HG03060 (cell line): Measurements from ENCODE around the gene PGM3.
"Not testable (repeated sequence)": the region's sequence is repeated elsewhere in the genome, so short reads cannot be mapped to it uniquely, and the experiment has no call there.

Experiments
- ATAC-seq: cut with Tn5 transposase; IDR thresholded peaks from one replicate; pipeline ENCODE4 v1.9.1; 2021; ENCODE audit warnings: low read depth, moderate number of reproducible peaks; ENCODE audit not compliant: unreplicated experiment

PGM3 gene, protein sequence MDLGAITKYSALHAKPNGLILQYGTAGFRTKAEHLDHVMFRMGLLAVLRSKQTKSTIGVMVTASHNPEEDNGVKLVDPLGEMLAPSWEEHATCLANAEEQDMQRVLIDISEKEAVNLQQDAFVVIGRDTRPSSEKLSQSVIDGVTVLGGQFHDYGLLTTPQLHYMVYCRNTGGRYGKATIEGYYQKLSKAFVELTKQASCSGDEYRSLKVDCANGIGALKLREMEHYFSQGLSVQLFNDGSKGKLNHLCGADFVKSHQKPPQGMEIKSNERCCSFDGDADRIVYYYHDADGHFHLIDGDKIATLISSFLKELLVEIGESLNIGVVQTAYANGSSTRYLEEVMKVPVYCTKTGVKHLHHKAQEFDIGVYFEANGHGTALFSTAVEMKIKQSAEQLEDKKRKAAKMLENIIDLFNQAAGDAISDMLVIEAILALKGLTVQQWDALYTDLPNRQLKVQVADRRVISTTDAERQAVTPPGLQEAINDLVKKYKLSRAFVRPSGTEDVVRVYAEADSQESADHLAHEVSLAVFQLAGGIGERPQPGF

GRCh38 chr6:83192871-83193746 is at the start of gene PGM3, which contains the start of gene RWDD2A:
PGM3 (minus strand) TSS chr6:83193265; CDS start chr6:83191012, 2,253 bp downstream.
RWDD2A (plus strand) TSS chr6:83193357; CDS start chr6:83194452, 1,095 bp downstream.
- peak; percentile 94 for ATAC-seq

DNA sequence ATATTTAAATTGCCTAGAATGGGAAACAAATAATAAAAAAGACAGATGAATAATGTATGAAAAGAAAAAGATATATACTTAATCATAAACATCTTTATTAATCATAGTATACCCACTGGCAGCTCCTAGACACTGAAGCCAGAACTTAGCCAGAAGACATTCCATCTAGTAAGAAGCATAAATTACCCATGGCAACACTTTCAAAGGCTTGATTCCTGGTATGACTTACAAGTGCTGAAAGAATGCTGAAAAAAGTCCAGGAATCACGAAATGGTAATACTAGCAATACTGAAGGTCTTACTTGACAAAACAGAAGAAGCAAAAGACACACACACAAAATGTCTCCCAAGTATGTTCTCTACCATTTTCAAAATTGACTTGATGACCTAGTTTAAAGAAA is 38.1 kb upstream of the PGM3 start:
- ATAC-seq, result no peak

GRCh38 chr6:83226517-83226916 is 33.5 kb upstream of the PGM3 start:
- no peak for ATAC-seq

- no peak for ATAC-seq
These were observed 28.9 kb upstream of the PGM3 start for GRCh38 chr6:83221889-83222479.

- ATAC-seq, result no peak
These were observed 28.2 kb upstream of the PGM3 start for GRCh38 chr6:83221276-83221675.

- no peak for ATAC-seq
These were observed 27.1 kb upstream of the PGM3 start for GRCh38 chr6:83220121-83220520.

DNA sequence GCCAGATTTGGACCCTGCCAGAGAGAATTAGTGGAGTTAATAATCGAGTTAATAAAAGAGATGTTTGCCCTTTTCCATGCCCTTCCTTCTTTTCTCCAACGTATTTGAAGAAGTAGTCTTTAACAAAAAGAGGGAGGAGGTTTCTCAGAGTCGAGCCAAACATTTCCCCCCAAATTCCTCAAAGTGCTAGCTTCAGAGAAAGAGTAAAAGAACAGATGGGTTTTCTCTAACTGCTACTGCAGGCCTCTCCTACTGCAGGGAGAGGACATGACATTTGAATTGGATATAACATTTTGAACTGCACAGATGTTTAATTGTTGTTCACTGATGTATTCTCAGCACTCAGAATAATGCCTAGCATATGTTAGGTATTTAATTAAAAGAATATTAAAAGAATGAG is 25.6 kb upstream of the PGM3 start:
- no peak for ATAC-seq

GRCh38 chr6:83216806-83217205 is 23.7 kb upstream of the PGM3 start:
- no peak for ATAC-seq

DNA sequence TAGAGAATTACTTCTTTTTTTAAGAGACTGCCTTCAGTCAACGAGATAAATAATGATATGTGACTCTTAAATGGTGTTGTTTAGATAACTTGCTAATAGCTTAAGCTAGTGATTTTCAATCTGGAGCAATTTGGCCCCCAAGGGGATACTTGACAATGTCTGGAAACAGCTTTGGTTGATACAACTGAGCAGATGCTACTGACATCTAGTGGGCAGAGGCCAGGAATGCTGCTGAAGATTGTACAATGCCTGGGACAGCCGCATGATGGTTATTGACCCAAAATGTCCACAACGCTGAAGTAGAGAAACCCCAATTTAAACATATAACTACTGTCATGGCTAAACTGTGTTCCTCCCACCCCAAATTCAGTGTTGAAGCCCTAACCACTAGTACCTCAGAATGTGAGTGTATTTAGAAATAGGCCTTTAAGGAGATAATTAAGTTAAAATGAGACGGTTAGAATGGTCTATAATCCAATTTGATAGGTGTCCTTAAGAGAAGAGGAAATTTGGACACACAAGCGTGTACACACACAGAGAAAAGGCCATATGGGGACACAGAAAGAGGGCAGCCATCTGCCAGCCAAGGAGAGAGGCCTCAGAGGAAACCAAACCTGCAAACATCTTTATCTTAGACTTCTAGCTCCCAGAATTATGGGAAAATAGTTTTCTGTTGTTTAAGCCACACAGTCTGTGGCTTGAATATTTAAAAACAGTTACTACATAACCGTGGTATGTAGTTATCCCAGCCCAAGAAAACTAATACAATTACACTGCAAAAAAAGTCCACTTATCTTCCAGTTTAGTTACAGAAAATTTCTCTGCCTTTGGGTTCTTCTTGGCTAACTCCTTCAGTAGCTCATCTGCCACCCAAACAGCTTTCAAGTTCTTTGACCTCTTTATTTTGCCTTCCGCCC is 22.3 kb upstream of the PGM3 start:
- peak; percentile 97 for ATAC-seq

DNA sequence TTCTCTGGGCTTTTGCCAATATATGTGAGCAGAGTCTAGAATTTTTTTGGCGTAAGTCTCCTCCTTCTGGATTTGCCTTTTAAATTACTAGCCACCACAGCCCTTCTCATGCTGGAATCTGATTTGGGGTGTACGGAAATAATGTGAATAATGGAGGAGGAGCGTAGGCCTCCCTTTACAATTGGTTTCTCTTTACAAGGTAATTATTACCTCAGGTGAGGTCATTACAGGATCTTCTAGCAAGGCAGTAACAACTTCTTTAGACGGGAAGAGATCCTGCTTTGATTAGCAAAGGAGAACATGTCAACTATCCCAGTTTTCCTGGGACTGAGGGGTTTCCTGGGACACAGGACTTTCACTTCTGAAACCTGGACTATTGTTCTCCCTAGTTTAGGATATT is 9.0 kb upstream of the PGM3 start:
- no peak for ATAC-seq

GRCh38 chr6:83199863-83200225 is 6.8 kb upstream of the PGM3 start:
- no peak for ATAC-seq

DNA sequence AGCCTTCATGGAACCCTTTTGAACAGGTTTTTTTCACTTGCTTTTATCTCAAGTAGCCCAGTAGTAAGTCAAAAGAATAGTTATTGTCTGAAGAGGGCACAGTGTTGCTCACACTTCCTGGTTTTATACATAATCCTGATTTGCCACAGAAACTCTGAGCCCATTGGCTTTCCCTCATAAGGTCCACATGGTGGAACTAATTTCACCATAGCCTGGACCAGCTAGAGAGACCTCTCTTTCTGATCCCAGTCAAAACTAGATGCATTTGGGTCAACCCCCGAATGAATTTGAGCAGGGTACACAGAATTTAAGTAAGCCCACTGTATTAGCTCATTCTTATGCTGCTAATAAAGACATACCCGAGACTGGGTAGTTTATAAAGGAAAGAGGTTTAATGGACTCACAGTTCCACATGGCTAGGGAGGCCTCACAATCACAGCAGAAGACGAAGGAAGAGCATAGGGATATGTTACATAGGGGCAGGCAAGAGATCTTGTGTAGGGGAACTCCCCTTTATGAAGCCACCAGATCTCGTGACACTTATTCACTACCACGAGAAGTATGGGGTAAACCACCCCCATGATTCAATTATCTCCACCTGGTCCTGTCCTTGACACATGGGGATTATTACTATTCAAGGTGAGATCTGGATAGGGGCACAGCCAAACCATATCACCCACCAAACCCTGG is 6.3 kb upstream of the PGM3 start:
- no peak for ATAC-seq

GRCh38 chr6:83198486-83199172 is 5.6 kb upstream of the PGM3 start:
- ATAC-seq, result no peak

DNA sequence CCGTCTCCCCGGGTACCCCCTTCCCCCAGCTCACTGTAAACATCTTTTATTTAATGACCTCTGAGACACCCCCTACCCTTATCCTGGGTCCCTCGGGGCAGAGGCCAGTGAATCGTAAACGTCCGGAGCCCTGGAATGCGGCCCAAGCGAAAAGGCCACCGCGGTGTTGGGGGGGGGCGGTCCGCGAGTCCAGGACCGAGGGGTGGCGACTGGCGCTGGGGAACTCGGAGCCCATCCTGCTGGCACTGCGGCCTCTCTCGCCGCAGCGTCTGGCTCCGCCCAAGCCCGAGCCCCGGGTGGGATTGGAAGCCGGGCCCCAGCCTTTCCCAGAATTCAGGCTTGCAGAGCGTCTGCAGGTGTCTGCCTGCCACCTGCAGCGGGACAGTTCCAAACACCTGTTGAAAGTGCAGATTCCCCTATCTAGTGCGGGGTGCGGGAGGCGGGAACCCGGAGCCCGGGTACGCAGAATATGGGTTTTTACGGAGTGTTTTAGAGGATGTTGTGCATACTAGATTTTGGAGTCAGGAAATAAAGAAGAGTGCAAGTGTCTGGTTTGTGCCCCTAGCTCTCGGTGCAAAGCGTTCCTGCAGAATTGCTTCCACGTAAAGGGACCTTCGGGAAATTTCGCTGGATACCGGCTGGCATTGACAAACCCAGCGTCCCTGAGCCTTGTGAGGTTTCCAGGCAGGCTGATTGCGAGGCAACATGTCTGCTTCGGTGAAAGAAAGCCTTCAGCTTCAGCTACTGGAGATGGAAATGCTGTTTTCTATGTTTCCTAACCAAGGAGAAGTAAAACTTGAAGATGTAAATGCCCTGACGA is 892 bp upstream of the PGM3 start:
- ATAC-seq, result no peak

DNA sequence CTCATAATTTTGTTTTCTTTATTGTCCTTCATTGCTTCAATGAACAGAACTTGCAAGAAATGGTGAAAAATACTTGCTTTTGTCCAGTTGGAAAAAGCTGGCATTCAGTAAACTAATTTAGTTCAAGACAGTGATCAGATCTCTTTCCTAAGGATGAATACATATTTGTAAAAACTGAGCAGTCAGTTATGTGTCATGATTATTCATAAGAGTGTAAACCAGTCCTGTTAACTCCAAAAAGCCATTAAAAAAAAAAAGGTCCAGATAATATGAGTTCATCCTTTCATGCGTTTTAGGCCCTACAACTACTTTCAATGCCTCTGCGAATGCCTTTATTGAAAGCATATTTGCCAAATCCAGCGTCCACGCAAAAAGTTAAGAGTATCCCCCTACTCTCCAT is 609 bp downstream of the PGM3 start:
- no peak for ATAC-seq

GRCh38 chr6:83191974-83192373 is 1.1 kb downstream of the PGM3 start:
- ATAC-seq, result not testable (repeated sequence)

DNA sequence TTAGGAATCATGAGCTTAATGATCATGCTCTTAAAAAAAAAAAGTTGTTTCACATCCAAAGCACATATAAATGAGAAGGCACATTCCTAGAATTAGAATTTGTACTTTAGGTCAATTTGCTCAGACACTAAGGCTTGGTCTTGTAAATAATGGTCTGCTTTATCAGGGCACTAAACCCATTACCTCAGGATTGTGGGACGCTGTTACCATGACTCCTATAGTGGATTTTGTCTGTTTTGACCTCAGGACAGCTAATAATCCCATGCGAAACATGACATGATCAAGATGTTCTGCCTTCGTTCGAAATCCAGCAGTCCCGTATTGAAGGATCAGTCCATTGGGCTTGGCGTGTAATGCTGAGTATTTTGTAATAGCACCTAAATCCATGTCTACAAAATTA is 2.4 kb downstream of the PGM3 start:
- no peak for ATAC-seq

- ATAC-seq, result no peak
These were observed 4.6 kb downstream of the PGM3 start for GRCh38 chr6:83188501-83188900.
